Epithelial cell of proximal tubule (primary cell): Measurements from ENCODE around the gene CYP39A1. TPM values are rescaled to one million over a fixed set of nuclear protein-coding genes. Genes with fewer than 3 reads are reported as not detected.

ENCODE experiments used
- DNase-seq: peaks from one replicate; pipeline ENCODE4 v3.0.0-alpha.2; 2011; ENCODE audit warnings: low read depth
- H3K4me3 ChIP-seq: 2 replicates; pipeline ENCODE4 v1.5.1; 2011; ENCODE audit warnings: low read depth, mild to moderate bottlenecking, low read length
- total RNA-seq: library from RNA; depleted of rRNA; stranded (reverse); fragments of >200 nt; gene quantifications from 2 replicates; pipeline ENCODE4 v1.2.3, GENCODE V29; 2015
- TF ChIP-seq, protein P1 (sequence below): conservative IDR thresholded peaks from 2 replicates; pipeline ENCODE4 v1.5.1; 2012; ENCODE audit warnings: low read depth, mild to moderate bottlenecking, low read length

CYP39A1 gene
- total RNA-seq, 1 donor from 2014 or later = 1.3 TPM

GRCh38 chr6:46637145-46637544 lies 15.5 kb downstream of the CYP39A1 start:
- TF ChIP-seq, protein P1, sequence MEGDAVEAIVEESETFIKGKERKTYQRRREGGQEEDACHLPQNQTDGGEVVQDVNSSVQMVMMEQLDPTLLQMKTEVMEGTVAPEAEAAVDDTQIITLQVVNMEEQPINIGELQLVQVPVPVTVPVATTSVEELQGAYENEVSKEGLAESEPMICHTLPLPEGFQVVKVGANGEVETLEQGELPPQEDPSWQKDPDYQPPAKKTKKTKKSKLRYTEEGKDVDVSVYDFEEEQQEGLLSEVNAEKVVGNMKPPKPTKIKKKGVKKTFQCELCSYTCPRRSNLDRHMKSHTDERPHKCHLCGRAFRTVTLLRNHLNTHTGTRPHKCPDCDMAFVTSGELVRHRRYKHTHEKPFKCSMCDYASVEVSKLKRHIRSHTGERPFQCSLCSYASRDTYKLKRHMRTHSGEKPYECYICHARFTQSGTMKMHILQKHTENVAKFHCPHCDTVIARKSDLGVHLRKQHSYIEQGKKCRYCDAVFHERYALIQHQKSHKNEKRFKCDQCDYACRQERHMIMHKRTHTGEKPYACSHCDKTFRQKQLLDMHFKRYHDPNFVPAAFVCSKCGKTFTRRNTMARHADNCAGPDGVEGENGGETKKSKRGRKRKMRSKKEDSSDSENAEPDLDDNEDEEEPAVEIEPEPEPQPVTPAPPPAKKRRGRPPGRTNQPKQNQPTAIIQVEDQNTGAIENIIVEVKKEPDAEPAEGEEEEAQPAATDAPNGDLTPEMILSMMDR = no peak
- DNase-seq = no peak

GRCh38 chr6:46635462-46635861 lies 17.2 kb downstream of the CYP39A1 start:
- no peak overlapping the region for H3K4me3 ChIP-seq
- TF ChIP-seq, protein P1 = no peak
- DNase-seq = no peak

More at GRCh38 chr6:46637145-46637544, 15.5 kb downstream of the CYP39A1 start:
- H3K4me3 ChIP-seq = no peak overlapping the region

- DNase-seq = no peak
- TF ChIP-seq, protein P1 = no peak
- no peak overlapping the region for H3K4me3 ChIP-seq
Observed at GRCh38 chr6:46632053-46632452, 20.6 kb downstream of the CYP39A1 start.

GRCh38 chr6:46629691-46630090 lies 22.9 kb downstream of the CYP39A1 start:
- TF ChIP-seq, protein P1 = no peak
- H3K4me3 ChIP-seq = no peak overlapping the region
- DNase-seq = no peak

- no peak for DNase-seq
- H3K4me3 ChIP-seq = no peak overlapping the region
- TF ChIP-seq, protein P1 = no peak
Observed at GRCh38 chr6:46628976-46629375, 23.6 kb downstream of the CYP39A1 start.

DNA sequence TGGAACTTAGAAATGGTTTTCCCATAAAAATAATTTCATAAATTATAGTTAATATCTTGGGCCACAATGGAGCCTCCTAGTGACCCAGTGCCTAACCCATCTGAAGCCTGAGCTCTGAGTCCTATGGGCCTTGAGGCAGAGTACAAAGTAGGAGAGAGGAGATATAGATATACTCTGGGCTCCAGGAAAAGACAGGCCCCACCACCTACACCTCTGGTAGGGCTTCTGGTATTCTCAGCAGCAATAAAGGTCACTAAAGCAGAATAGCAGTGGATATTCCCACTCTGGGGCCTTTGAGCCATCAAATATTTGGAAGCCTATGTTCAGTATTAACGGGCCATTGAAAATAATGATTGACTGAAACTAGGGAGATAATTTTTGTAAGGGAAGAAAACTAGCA lies 24.1 kb downstream of the CYP39A1 start:
- H3K4me3 ChIP-seq = no peak overlapping the region
- DNase-seq = no peak
- TF ChIP-seq, protein P1 = no peak

- no peak overlapping the region for H3K4me3 ChIP-seq
- no peak for DNase-seq
- TF ChIP-seq, protein P1 = no peak
Observed at GRCh38 chr6:46626976-46627375, 25.6 kb downstream of the CYP39A1 start.
